ENCODE results near the gene ATXN1L.
"Not testable (repeated sequence)": the region's sequence is repeated elsewhere in the genome, so short reads cannot be mapped to it uniquely, and the experiment has no call there.

ATXN1L gene

DNA sequence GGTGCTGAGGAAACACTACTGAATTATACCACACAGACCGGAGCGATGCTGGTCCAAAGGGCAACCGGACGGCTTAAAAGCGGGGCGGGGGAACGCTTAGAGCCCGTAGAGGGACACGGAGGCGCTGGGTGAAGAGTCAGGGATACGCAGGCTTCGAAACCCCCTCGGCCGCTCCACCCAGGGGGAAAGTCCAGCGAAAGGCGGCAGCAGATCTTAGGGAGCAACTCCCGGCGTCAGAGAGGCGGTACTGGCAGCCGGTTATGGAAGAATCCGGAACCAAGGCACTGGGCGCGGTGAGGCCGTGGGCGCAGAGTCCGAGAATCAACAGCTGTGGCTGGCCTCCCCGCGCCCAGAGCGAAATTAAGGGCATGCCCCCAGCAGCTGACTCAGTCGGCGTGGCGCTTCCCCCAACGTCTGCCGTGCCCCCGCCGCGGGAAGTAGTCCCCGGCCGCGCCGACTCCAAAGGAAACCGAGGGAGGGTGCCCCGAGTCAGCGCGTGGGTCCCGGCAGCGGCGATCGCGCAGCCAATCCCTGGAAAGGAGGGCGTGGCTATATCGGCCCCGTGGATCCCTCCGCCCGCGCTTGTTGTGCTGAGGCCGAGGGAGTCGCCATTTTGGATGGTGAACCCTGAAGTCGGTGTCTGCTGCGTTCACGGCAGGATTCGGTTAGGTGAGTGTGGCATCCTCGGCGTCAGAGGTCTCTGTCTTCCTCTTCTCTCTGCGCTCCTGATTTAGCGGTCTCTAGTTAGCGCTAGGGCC, 49.3 kb downstream of the ATXN1L start, which contains the start of gene IST1:
IST1 (plus strand) TSS at position 611 of the 758 bp plus-strand sequence. CDS start 20,110 bp downstream, outside the sequence.
- peak; percentile 96 for DNase-seq

- DNase-seq, result no peak
These were observed 50.0 kb downstream of the ATXN1L start for GRCh38 chr16:71895679-71896365.

GRCh38 chr16:71896764-71897368, 51.1 kb downstream of the ATXN1L start:
- no peak for DNase-seq

DNA sequence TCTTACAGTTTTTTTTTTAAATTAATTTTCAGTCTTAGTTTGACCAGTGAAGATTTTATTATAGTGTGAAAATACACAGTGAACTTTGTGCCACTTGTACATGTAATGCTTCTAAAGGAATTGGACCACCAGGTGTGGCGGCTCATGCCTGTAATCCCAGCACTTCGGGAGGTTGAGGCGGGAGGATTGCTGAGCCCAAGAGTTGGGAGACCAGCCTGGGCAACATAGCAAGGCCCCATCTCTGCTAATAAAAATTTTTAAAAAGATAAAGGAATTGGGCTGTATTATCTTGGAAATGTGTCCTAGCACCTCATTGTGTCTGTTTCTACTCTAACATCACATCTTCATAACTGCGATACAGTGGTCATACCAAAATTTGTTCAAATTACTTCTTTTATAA, 53.4 kb downstream of the ATXN1L start:
- no peak for DNase-seq

- no peak for DNase-seq
These were observed 57.0 kb downstream of the ATXN1L start for GRCh38 chr16:71902656-71903365.

DNA sequence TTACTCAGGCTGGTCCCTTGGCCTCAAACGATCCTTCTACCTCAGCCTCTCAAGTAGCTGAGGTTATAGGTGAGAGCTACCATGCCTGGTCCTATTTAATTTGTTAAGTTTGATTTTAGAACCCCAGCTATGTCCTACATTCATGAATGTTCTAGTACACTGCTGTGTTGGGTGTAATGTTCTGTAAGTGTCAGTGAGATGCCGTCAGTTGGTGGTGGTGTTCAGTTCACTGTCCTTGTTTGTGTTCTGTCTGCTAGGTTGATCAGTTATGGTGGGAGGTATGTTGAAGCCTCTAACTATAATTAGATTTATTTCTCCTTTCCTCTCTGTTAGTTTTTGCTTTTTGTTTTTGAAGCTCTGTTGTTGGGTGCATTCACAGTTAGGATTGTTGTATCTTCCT, 57.8 kb downstream of the ATXN1L start:
- no peak for DNase-seq

DNA sequence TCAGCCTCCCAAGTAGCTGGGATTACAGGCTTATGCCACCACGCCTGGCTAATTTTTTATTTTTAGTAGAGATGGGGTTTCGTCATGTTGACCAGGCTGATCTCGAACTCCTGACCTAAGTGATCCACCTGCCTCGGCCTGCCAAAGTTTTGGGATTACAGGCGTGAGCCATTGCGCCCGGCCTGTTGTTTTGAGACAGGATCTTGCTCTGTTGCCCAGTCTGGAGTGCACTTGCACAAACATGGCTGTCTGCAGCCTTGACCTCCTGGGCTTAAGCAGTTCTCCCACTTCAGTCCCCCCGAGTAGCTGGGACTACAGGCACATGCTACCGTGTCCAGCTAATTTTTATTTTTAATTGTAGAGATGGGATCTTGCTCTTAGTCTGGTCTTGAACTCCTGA, 58.5 kb downstream of the ATXN1L start:
- DNase-seq, result no peak

GRCh38 chr16:71905765-71906164, 60.0 kb downstream of the ATXN1L start:
- DNase-seq, result not testable (repeated sequence)

Measured in activated effector memory CD4-positive, alpha-beta T cell treated with Interleukin-2 at 50 U/mL for 16 hours (primary cell).